ENCODE measurements around the gene IL10RA.

IL10RA gene

DNA sequence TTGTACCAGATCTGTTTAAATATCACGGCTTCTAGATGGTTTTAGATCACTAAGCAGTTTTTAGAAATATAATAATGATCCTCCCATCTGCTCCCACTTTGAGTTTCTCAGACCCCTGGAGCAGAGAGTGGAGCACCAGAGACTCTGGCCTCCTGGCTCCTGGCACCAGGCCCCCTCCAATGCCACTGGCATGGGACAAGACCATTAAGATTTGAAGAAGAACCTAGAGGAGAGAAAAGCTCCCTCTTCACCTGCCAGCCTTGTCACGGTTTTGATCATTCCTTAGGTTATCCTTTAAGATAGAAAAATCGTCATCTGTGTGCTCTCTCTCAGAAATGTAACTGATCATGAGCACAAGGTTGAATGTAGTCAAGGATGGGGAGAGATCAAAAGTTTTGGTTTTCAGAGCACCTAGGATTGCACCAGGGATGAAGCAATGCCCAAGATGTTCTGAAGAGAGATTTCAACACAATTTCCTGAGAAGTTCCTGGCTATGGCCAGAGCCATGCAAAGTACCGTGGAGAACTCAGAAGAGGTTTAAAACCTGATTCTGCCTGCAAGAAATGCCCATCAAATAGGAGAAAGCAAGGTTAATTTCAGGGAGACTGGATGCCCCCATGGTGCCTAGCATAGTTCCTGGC lies 22.2 kb downstream of the IL10RA start:
- DNase-seq, result no peak

DNA sequence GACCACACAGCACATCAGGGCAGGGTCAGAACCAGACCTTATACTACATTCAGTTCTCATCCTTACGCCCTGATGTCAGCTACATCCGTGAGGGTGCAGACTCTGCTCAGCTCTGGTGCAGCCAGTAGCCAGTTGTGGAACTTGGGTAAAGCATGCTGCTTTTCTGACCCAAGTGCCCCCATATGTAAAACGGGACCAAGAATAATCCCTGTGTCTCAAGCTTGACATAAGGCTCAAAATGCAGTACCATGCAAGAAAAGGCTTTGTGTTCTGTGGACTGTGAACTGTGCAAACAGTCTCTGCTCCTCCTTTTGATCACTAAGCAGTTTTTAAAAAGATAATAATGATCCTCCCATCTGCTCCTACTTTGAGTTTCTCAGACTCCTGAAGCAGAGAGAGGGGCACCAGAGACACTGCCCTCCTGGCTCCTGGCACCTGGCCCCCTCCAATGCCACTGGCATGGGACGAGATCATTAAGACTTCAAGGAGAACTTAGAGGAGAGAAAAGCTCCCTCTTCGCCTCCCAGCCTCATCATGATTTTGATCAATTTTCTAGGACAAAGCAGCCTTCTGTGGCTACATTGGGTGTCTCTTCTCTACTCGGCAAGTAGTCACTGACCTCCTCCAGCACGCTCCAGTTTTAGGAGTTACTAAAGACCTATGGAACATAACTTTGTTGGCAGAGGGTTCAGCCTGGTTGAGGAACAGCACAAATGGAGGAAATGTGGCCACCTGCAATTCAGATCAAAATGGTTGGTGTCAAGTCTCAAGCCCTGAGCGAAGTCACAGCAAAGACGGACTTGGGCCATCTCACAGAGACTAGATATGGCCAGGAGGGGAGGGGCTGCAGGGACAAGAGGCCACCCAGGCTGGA lies 23.9 kb downstream of the IL10RA start:
- no peak for DNase-seq

DNA sequence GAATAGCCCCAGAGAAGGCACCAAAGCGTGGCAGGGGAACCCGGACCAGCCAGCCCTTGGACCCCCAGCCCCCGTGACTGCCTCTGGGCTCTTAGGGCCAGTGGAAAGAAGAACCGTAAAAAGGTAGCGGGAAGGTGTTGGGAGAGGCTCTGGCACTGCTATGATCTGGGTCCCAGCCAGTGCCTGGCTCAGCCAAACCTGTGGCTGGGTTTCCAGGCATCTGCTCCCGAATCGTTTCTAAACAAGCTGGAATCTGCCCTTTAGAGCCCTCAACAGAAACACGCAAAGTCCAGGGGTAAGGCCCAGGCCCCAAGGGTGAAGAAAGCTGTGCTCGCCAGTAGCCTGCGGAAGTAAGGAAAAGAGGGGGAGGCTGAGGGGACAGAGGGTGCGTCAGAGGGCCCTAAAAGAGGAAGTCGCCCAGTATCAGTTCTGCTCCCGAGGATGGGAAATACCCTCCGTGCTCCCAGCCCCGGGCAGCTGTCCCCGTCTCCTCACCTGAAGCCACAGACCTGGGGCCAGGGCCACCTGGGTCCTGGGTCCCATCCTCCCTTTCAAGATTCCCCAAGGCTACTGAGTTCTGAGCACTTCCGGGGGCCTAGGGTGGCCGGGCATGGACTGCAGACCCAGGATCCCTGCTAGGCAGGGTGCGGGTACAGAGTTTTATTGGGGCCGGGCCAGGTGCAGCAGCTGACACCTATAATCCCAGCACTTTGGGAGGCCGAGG lies 24.7 kb downstream of the IL10RA start:
- DNase-seq, result no peak

DNA sequence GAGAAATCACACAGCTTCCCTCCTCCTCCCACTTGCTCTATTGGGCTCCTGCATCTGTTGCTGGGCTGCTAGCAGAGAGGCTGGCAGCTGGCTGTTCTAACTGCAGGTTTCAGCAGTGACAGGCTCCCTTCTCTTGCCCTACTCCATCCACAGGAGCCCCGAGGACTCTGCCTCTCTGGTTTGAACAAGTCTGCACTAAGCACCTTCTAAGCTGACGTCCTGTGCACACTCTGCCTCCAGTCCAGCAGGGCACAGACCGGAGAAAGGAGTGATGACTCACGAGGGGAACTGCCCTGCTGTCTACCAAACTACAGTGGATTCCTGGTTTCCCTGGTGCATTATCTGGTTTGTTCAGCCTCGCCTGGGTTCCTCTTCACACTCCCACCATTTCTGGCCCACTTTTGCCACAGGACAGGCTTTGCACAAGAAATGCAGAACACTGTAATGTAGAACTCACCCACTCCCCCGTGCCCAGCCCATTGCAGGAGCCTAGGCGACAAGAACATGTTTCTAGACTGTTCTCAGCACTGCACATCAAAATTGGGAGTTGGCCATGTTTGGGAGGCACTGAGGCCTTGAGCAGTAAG lies 26.0 kb downstream of the IL10RA start:
- no peak for DNase-seq

DNA sequence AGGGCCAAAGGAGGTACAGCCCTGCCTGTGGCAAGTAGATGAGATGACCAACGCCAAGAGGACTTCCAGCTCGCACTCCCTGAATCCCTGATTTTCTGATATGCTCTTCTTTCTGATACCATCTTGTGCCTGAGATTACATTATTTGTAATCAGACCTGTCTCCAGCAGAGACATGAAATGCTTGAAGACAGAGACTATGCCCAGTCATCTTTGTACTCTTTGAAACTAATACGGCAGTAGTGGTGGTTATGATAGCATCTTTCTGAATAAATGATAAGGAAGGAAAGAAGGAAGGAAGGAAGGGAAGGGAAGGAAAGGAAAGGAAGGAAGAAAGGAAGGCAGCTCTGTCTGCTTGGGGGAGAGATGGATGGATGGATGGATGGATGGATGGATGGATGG lies 27.8 kb downstream of the IL10RA start:
- DNase-seq, result no peak

DNA sequence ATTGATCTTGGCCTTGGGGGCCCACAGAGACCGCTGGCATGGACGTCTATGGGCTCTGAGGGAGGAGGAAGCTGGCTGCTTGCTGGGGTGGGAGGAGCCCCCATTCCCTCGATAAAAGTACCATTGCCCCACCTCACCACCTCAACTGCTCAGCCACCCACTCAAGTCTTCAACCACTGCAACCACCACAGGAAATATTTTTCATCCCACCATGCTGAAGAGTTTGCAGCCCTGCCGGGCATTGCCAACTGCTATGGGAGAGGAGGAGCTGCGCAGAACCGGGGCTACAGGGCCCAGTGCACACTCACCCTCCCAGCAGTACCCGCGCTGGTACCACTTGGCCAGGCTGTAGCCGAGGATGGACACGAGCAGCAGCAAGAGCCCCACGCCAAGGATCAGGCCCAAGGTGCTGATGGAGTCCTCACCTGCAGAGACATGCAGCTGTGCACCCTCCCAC lies 29.2 kb downstream of the IL10RA start:
- DNase-seq, result no peak

DNA sequence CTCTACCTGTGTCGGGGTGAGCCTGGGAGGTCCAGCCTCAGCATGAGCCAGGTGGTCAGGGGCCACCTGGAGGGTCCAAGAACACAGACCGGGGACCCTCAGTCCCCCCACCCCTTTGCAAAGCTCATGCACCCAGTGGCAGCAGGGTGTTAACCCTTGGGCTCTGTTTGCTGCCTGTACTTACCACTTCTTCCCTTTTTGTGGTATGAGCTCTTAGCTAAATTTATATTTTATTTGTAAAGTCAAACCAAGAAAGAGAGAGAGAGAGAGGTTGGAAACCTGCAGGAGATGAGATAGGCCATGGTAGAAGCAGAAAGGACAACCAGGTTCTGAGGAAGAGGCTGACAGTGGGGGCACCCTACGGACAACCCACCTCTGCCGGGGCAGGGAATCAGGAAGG lies 29.9 kb downstream of the IL10RA start:
- DNase-seq, result no peak

DNA sequence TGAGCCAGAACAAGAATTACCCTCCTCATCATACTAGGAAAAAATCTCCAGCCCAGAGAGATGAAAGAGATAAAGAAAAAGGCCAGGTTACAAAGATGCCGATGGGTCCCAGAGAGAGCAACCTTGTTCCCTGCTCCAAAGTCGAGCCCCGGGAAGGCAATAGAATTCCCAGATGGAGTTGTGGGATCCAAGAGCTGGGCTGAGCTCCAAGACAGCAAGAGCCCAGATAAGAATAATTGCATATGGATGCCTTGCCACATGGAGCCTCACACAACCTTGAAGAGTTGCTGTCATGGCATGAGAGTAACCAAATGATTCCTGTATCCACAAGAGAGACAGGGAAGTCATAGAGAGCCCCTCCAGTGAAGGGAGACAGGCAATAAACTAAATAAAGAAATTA lies 30.9 kb downstream of the IL10RA start:
- no peak for DNase-seq

DNA sequence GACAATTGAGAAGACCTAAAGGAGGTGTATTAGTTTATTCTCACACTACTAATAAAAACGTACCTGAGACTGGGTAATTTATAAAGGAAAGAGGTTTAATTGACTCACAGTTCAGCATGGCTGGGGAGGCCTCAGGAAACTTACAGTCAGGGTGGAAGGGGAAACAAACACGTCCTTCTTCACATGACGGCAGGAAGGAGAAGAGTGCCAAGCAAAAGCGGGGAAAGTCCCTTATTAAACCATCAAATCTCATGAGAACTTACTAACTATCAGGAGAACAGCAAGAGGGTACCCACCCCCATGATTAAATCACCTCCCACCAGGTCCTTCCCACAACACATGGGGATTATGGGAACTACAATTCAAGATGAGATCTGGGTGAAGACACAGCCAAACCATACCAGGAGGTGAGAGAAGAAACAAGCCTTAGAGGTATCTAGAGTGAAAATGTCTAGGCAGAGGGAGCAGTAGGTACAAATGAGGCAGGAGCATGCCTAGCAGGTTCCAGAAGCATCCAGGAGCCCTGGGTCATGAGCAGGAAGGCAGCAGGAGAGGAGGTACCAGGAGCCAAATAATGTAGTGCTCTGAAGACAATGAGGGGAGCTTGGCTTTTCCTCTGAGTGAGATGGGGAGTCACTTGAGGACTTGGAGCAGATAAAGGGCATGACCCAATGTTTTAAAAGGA lies 31.6 kb downstream of the IL10RA start:
- DNase-seq, result no peak

DNA sequence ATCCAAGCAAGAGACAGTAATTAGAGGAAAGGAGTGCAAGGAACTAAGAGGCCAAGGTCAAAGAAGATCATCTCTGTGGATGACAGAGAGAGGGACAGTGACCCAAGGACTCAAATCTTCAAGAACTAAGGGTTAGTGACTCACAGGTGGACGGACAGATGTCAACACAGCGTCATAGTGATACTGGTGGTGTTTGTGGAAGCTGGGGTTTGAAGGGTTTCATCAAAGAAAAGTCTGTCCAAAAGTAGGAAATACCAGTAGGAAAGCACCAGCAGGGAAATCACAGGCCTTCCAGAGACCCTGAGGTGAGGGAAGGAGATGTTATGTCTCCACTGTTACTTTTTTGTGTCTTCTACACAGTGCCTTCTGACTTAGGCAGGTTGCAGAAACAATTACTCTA lies 32.2 kb downstream of the IL10RA start:
- no peak for DNase-seq

DNA sequence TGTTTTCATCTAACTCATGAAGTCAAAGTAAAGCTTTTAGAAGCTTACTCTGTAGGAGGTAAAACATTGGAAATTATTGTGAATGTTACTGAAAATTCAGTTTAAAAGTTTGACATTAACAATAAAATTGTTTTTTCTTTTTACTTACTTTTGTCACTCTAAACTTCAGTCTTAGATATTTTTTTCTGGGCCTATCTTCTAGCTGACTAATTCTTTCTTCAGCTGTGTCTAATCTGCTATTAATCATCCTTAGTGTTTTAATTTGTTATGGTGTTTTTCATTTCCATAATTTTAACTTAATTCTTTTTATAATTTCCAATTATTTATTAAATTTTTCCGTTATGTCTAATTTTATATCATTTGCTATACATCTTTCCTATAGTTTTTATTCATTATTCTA lies 35.0 kb downstream of the IL10RA start:
- no peak for DNase-seq

DNA sequence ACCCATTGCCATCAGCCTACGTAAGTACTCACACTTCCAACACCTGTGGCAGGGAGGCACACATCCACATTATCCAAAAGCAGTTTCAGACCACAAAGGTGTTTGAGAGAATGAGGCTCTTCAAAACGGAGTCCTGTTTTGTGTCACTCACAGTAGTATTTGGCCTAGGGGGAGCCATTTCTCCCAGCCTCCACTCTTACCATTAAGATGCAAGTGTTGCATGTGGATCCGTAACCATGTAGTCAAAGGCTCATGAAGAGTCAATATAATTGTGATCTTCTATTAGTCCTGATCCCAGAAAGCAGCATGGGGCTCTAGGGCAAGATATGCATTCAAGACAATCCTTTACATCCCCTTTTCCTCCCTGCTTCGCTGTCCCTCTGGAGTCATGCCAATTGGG lies 41.5 kb downstream of the IL10RA start:
- no peak for DNase-seq

DNA sequence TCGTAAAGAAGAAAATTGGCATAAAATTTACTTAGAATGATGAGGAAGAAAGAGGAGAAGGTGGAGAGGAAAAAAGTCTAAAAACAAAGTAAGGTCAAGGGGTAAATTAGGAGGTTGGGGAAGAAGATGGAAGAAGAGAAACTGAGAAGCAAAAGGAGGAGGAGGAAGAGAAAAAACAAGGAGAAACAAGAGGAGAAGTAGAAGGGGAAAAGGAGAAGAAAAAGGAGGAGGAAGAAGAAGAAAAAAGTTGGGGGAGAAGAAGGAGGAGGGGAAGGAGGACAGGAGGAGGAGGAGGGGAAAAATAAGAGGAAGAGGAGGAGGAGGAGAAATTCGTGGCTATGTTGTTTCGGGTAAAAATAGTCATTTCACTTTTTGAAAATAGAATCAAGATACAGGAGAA lies 42.4 kb downstream of the IL10RA start:
- DNase-seq, result no peak

DNA sequence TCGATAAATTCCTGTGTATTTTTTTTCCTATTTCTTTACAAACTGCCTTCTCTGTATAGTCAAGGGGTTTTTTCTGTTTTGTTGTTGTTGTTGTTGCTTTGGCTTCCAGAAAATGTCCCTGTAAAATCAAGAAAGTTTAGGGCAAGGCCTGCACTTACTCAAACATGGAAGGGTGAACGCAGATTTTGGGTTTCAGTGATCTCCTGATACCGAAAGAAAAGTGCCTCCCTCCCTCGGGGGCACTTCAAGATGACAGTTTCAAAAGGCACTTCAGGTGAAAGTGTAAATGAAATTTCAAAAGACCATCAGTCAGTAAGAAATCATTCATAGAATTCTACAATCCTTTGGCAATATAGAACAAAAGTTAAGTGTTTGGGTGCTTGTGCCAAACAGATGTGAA lies 47.2 kb downstream of the IL10RA start:
- no peak for DNase-seq

DNA sequence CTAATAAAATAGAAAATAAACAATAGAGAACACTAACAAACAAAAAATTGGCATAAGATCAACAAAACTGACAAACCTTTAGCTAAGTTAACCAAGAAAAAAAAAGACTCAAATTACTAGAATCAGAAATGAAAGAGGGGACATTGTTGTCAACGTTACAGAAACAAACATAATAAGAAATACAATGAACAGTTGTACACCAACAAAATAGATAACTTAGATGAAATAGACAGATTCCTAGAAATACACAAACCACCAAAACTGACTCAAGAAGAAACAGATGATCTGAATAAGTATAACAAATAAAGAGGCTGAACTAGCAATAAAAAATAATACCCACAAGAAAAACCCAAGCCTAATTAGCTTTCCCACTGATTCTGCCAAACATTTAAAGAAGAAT lies 55.9 kb downstream of the IL10RA start:
- DNase-seq, result no peak

DNA sequence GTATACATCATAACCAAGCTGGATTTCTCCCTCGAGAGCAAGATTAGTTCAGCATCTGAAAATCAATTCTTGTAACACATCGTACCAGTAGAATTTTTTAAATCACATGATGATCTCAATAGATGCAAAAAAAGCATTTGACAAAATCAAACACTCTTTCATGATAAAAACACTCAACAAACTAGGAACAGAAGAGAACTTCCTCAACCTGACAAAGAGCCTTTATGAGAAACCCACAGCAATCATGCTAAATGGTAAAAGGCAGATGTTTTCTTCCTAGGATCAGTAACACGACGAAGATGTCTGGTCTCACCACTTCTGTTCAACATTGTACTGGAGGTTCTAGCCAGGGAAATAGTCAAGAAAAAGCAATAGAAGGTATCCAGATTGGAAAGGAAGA lies 56.6 kb downstream of the IL10RA start:
- DNase-seq, result no peak

DNA sequence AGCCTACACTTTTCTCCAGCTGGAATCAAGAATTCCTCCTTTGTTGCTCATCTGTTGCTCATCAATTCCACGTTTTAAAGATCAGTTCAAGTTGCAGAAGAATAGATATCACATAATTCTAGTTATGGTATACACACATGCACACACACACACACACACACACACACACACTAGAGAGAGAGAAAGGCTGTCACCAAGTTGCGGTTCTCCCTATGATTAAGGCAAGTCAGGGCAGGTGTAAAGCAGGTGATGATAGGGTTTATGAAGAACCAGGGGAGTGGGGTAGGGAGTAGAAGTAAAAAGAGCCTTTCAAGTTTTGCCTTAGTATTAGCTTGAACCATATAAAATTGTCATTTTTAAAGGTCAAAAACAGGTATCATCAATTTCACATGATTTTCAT lies 59.0 kb downstream of the IL10RA start:
- peak; percentile 36 for DNase-seq

DNA sequence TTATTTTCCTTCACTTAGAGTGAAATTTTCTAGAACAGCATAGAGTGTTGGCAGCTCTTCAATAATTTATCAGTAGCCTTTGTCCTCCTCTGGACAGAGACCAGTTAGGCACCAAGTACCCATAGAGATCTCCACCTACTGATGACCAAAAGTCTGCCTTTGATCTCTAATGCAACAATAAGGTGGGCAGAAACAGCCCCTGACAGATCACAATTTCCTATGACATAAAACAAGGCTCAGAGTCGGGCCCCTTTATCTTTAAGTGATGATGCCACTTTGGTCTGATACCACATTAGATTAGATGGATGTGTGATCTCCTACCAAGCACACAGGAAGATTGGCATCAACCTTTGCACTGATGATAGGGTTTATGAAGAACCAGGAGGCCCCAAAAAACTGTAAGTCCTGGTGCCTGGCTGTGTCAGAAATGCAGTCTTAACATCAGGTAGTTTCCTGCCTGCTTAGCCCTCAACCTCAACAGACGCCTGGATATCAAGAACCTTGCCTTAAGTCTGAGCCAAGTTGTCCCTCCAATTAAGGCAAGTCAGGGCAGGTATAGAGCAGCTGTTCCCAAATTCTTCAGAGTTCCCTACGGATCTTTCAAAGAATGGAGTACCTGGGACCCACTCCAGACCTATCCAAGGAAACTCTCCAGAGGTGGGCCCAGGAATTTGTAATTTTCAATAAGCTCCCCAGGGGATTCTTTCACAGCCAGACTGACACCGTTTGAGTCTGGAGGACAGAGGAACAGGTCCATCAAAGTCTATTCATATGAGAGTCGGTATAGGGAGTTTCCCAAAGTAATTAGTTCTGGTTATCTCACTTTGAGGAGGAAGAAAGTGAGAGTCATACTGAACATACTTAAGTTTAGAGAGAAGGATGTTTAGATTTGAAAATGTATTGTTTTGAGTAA lies 60.1 kb downstream of the IL10RA start:
- DNase-seq, result no peak

DNA sequence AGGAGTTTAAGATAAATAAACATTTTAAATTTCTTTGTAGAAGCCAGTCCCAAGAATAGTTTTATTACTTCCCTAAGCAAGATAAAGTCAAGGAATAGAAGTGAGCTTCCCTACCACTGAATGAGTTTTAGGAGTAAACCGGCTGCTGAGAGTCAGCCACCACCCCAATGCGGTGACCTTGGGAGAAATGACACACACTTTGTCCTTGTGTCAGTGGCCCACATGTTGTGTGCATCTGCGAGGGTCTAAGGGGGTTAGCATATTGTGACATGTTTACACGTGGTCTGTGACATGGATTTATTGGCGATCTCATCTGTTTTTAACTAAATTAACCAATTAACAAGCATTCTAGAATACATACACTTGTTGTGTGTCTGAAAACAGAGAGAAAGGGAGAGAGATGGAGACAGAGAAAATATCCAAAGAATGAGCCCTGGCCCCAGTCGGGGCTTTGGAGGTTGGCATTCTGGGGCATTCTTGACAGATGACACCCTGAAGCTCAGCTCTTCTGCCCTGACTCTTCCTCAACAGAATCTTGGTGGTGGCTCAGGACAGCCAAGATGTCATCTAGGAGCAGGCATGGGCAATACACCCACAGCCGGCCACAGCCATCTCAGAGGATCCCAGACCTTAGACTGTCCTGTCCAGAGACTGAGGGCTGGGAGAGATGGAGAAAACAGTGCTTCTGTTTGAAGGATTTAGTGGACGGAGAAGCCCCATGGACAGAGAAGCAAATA lies 60.9 kb downstream of the IL10RA start:
- DNase-seq, result no peak

DNA sequence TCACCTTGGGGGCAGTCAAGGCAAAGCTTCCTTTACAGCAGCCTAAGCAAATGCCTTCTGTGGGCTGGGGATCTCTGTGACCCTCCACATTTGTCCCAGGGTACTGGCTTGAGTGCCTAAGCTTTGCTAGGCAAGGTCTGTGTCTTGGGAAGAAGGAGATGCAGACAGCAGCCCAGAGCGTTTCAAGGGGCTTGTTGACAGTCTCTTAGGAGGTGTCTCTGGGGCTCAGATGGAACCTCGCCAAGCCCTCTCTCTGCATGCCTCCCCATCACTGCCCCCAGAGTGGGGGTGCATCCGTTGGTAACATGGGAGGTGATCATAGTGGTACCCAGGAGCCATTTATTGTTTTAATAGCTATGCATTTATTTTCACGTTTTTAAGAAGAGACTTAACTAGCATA lies 61.6 kb downstream of the IL10RA start:
- no peak for DNase-seq
